ENCODE results near the gene LRP4.

DNA sequence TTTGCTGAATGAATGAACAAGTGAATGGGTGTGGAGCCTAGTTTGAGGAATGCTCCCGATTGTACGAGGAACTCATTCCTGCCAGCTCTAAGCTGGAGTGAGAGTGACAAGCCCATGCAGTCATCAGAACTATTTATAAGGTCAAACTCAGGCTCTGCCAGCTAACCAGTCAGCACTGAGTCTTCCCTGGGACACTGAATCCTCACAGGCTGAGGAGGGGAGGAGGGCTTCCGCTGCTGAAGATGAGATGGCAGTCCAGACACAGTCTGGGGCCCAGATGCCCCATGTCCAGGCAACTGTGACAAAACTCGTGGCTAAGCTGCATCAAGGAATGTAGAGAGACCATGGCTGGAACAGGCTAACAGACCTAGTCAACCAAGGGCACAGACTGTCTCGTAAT lies 4.0 kb downstream of the LRP4 start:
- TF ChIP-seq, protein P1, sequence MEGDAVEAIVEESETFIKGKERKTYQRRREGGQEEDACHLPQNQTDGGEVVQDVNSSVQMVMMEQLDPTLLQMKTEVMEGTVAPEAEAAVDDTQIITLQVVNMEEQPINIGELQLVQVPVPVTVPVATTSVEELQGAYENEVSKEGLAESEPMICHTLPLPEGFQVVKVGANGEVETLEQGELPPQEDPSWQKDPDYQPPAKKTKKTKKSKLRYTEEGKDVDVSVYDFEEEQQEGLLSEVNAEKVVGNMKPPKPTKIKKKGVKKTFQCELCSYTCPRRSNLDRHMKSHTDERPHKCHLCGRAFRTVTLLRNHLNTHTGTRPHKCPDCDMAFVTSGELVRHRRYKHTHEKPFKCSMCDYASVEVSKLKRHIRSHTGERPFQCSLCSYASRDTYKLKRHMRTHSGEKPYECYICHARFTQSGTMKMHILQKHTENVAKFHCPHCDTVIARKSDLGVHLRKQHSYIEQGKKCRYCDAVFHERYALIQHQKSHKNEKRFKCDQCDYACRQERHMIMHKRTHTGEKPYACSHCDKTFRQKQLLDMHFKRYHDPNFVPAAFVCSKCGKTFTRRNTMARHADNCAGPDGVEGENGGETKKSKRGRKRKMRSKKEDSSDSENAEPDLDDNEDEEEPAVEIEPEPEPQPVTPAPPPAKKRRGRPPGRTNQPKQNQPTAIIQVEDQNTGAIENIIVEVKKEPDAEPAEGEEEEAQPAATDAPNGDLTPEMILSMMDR (IDR thresholded peaks at IDR 0.05; ENCODE audit: extremely low read depth in 1 of 2, insufficient read depth in 1 of 2, low read depth in 1 of 2, low read length in 2 of 2) = no peak
- no peak for TF ChIP-seq JUN (IDR thresholded peaks at IDR 0.05; ENCODE audit: borderline replicate concordance, insufficient read depth, insufficient read length, low read depth)
- no peak for TF ChIP-seq EZH2 (IDR thresholded peaks at IDR 0.05; ENCODE audit: borderline replicate concordance, low read depth, low read length, severe bottlenecking)
- TF ChIP-seq POLR2AphosphoS5 (IDR thresholded peaks at IDR 0.05; ENCODE audit: insufficient read depth, low read depth, low read length) = no peak
- TF ChIP-seq, protein P2, sequence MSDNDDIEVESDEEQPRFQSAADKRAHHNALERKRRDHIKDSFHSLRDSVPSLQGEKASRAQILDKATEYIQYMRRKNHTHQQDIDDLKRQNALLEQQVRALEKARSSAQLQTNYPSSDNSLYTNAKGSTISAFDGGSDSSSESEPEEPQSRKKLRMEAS (IDR thresholded peaks at IDR 0.05; ENCODE audit: insufficient read depth, insufficient read length) = no peak
